ENCODE results near the gene FAN1.
A peak's percentile ranks its signal among the peaks of the same experiment; 100 is the strongest.

Gene FAN1

DNA sequence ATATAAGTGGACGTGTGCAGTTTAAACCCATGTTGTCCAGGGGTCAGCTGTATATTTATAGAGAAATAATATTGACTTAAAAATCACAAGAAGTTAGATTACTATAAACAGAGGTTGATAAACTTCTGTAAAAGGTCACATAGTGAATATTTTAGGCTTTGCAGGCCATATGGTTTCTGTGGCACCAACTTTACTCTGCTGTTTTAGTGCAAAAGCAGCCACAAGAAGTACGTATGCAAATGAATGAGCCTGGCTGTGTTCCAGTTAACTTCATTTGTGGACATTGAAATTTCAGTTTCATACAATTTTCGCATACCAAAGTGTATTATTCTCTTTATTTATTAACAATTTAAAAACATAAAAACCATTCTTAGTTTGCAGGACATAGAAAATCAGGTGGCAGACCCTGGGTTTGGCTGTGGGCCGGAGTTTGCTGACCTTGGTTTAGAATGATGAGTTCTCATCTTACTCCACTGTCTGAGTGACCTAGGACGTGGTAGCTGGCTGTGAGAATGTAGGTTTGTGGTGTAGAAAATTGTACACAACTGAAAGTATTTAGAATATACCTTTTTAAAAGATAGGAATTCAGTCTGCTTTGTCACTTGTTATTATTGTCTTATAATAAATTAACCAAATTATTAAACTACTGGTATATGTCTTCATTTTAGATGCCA, 16.3 kb downstream of the FAN1 start:
- FAIRE-seq, result no peak
- no peak for DNase-seq (ENCODE audit: insufficient read length, low spot score)

DNA sequence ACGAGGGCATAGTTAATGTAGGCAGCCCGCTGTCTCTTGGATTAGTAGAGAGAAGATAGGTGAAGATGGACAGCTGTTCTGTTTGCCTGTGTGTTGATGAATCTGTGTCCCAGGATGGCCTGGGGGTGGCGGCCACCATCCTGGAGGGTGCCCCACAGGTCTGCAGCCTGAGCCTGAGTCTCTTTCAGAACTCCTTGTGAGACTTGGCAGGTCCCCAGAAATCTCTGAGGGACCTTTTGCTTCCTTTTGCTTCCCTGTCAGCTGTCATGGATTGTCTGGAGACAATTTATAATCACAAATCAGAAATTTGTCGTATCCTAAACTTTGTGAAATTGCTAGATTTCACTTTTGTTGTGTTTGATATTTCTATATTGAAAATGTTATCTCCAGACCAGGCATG, 17.4 kb downstream of the FAN1 start:
- FAIRE-seq, result no peak

DNA sequence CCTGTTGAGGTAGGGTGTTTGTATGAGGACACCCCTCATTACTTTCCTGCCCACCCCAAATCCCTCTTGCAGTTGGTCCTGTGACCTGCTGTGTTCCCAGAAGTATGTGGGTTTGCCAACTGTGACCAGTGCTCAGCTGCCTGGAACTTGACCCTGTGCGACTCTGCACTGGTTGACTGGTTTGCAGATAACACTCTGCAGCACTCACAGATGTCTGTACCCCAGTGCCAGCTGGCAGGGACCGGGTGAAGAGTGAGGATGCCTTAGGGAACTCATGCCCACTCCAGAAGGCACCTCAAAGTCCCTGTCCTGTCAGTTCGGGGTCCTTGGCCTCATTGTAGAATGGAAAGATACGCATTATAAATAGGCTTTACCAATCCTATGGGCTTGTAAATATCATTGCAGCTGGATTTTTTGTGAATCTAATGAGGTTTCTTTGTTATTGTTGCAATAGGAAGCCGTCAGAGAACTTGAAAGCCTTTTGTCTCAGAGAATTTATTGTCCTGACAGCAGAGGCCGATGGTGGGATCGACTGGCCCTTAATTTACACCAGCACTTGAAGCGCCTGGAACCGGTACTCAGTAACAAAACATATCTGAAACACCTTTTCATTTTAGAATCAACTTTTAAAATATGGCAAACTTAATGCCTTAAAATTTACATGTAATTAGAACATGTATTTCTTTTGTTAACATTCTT, 18.2 kb downstream of the FAN1 start:
- FAIRE-seq, result no peak
- DNase-seq (ENCODE audit: insufficient read length, low spot score), result no peak

More for the DNA sequence above, 17.4 kb downstream of the FAN1 start:
- no peak for DNase-seq (ENCODE audit: insufficient read length, low spot score)

DNA sequence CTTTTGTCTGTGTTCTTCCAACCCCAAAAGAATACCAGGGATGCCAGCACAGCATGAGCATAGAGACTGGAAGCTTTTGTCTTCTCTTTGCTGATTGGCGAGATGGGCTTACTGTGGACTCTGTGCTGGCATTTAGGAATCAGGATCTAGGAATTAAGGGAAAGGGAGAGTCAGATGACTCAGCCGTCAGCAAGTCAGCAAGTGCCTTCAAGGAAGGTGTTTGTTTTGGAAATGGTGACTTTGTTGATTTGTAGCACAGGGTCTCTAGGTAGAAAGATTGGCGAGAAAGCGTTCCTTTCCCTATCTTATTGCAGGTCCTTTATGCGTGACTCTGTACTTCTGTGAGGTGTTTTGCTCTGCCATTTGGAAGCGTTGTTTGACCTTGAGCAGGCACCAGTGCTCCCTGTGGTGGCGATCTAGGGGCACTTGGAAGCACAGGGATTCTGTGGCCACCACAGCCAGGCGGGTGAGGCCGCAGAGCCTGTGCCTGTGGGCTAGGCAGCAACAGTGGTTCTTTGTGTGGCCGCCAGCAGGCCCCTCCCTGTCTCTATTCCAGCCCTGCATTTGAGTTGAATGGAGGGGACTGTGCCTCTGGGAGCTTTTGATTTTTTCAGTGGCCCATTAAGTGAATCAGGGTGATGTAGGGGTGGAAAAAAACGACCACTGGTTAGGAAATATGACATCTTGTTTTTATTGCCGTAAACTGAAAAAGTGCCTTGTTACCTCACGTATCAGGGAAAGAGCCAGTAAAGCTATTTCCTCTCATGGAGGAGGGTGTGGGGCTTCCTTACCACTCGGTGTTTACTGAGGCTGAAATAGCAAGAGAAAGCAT, 19.0 kb downstream of the FAN1 start:
- no peak for FAIRE-seq
- DNase-seq (ENCODE audit: insufficient read length, low spot score), result no peak

DNA sequence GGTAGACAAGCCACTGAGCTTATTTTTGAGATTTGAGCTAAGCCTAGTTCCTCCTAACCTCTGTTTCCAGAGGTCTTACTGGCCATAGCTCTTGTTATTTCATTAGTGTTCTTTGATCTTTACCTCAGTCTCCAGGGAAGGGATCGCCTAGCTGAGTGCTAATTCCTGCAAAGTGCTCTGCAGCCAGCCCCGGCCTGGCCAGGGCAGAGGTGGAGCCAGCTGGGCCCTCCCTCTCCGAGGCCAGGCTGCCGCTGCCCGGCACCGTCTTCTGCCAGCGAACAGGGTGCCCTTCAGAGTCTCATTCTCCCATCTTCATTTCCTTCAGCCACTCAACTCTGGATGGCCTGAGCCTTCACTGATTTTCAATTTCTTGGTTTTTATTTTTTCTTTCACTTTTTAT, 19.7 kb downstream of the FAN1 start:
- FAIRE-seq (no peak), DNase-seq (ENCODE audit: insufficient read length, low spot score) (no peak)

DNA sequence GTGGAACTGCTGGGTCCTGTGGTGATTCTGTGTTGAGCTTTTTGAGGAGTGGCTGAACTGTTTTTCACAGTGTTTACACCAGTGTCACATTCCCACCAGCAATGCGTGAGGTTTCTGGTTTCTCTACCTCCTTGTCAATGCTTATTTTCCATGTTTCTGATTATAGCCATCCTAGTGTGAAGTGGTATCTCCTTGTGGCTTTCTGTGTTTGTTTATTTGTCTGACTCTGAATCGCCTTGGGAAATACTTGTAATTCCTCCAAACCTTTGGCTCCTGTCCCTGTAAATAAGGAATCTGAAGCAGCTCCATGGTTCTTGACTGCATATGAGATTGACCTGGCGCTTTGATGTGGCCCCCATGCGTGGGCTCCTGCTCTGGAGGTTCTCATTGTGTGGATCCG, 20.6 kb downstream of the FAN1 start:
- DNase-seq (ENCODE audit: insufficient read length, low spot score) (no peak), FAIRE-seq (no peak)

DNA sequence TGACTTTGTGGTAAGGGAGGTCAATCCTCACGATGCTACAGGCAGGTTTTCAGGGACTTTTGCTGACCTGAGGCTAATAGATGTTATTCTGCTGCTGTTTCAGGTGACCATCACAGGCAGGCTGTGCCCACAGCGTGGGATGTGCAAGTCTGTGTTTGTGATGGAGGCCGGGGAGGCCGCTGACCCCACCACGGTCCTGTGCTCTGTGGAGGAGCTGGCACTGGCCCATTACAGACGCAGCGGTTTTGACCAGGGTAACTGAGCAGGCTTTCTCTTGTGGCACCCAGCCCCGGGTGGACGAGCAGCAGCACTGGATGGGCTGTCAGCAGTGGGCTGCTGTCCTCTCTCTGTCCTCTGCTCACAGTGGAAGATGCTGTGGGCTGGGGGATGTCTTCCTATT, 22.0 kb downstream of the FAN1 start:
- DNase-seq (ENCODE audit: insufficient read length, low spot score), result no peak
- FAIRE-seq, result no peak

DNA sequence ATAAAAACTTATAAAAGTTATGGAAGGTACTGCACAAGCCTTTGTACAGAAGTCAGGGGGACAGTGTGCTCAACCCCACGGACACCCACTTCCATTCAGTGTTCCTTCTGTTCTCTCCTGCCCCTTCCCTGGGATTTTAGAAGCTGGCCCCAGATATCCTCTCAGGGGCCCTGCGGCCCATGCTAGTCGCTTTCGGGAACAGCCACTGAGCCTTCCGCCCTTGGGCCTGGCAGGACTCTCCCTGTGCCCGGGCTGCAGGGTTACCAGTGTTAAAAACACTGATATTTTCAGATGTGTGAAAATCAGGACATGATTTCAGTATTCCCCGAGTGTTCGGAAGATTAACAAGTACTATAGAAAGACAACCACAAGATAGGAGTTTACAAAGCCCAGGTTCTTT, 22.4 kb downstream of the FAN1 start:
- FAIRE-seq, result no peak

DNA sequence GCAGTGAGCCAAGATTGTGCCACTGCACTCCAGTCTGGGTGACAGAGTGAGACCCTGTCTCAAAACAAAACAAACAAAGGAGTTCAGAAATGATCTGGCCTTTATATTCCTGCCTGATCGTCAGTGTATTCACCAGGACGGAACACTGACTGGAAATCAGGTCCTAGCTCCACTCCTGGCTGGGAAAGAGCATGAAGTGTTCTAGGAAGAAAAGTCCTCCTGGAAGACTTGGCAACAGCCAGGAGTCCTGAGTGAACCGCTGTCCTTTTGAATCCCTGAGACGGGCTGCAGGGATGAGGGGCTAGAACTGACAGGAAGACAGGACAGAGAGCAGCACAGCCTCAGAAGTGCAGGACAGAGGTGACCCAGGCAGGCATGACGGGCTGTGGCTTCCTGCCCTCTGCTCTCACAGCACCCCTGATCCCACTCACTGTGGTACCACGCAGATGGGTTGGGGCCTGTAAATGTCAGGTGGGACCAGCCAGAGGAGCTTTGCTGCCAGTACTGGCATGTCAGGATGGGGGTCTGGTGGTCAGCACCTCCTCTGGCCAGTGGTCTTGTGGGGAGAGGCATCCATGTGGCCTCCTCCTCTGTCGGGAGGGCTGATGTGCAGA, 23.5 kb downstream of the FAN1 start:
- no peak for FAIRE-seq
- no peak for DNase-seq (ENCODE audit: insufficient read length, low spot score)

More for the DNA sequence above, 22.4 kb downstream of the FAN1 start:
- no peak for DNase-seq (ENCODE audit: insufficient read length, low spot score)

DNA sequence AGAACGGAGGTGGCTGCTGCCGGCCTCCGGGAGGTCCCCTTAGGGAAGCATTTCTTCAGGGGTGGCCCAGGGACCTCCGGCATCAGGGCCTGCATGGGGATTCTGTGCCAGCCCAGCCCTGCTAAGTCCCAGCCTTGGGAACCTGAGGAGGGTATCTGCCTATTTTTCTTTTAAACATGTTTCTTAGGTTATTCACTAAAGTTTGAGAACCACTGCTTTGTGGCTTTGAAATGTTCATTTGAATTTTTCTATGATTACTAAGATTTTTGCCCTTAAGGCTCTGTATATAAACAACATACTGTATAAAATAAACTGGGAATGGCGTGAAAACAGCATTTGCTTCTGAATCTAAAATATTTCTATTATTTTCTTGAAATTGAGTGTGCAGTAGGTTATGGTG, 24.4 kb downstream of the FAN1 start:
- DNase-seq (ENCODE audit: insufficient read length, low spot score) (no peak), FAIRE-seq (no peak)

DNA sequence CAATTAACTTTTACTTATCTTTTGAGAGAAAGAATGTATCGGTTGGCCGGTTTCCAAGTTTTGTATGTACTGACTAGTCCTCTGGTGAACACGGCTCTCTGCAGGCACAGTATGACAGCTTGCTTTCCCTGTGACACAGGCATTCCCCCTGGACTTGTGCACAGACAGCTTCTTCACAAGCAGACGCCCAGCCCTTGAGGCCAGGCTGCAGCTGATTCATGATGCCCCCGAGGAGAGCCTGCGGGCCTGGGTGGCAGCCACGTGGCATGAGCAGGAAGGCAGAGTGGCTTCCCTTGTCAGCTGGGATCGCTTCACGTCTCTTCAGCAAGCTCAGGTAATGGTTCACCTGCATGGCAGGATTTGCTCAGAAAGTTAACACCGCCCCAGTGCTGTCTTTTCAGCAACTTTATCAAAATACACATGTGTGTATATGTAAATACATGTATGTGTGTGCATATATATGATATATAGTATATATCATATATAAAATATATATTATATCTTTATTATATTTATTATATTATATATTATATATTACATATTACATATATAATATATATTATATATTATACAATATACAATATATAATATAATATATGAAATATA, 25.5 kb downstream of the FAN1 start:
- DNase-seq (ENCODE audit: insufficient read length, low spot score) (no peak), FAIRE-seq (no peak)

DNA sequence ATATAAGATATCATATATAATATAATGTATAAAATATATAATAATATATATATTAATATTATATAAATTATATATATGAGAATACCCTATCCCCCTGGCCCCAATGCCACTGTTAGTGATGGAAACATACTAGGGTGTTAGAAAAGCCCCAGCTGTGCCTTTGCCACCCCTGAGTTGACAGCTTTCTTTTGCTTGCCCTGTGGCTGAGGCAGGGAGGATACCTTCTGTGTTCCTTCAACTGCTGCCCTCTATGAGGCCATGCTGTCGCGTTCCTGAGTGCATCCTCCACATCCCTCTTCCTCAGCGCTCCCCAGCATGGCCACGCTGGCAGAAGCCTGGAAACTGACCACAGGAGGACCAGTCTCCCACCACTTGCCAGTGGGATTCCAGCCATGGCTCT, 26.3 kb downstream of the FAN1 start:
- DNase-seq (ENCODE audit: insufficient read length, low spot score) (no peak), FAIRE-seq (no peak)

DNA sequence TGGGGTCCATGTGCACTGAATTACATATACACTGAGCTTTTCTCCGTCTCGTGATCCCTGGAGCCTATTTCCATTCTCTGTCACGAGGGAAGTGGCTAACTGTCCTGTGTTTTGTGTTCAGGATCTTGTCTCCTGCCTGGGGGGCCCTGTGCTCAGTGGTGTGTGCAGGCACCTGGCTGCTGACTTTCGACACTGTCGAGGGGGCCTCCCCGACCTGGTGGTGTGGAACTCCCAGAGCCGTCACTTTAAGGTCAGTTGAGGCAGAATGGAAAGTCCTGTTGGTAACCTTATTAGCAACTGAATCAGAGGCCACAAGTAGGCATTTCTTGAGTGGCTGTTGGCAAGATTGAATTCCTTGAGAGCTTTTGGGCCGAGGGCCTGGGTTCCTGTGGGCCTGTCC, 26.7 kb downstream of the FAN1 start:
- no peak for FAIRE-seq
- DNase-seq (ENCODE audit: insufficient read length, low spot score), result no peak

DNA sequence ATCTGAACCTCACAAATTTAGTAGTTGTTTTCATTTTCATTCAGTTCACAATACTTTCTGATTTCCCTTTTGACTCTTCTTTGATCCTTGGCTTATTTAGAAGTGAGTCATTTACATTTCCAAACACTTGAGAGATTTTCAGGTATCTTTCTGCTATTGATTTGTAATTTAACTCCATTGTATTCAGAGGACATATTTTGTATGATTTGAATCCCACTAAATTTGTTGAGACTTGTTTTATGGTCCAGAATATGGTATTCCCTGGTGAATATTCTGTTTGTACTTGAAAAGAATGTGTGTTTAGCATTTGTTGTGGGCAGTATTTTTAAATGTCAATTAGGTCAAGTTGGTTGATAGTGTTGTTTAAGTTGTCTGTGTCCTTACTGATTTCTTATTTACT, 29.6 kb downstream of the FAN1 start:
- FAIRE-seq (no peak), DNase-seq (ENCODE audit: insufficient read length, low spot score) (no peak)

DNA sequence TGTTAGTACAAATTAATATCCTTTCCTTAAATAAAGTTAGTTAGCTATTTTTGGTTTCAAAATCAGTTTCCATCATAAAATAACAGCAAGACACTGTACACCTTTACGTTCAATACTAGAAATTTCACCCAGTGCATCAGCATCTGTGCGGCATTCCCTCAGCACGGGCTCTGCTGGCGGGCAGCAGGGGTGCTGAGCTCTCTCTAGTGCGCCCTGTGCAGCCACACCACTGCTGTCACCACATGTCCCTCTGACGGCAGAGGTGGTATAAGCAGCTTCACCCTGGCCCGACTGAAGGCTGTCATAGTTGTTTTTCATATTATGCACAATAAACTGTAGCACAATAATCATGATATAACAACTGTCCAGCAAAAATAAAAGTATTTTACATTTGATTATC, 35.4 kb downstream of the FAN1 start:
- DNase-seq (ENCODE audit: insufficient read length, low spot score) (no peak), FAIRE-seq (no peak)

DNA sequence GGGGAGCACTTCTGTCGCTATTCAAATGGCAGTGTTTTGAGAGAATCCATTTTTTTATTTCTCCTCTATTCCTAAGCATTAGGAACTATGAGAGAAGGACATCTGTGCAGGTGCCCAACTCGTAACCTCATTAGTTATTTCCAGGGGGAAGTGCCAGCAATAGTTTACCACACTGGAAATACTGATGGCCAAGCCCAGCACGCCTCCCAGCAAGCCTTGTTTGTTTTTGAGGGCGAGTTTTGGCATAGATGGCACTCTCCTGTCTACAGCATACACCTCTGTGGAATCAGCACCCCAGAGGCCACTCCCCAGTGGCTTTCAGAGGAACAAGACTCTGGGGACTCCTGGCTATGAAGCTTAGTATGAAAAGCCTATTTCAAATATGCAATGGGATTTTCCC, 36.6 kb downstream of the FAN1 start:
- DNase-seq (ENCODE audit: insufficient read length, low spot score) (no peak), FAIRE-seq (no peak)

DNA sequence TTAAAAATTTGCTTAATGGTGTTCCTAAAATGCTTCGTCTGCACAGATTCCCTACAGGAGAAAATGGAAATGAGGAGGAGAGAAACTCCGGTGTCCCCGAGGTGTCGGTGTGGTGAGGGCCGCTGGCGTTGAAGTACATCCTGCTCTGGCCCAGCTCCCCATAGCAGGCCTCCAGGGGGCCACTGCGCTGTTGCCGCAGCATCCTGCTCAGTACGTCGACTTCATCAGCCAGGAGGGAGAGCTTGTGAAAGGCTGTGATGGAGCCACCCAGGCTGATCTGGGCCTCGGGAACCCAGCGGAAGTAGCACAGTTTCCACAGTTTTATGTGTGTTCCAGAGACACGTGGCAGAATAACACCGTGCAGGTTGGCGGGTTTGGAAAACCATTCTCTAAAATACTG, 37.8 kb downstream of the FAN1 start:
- FAIRE-seq, result no peak

DNA sequence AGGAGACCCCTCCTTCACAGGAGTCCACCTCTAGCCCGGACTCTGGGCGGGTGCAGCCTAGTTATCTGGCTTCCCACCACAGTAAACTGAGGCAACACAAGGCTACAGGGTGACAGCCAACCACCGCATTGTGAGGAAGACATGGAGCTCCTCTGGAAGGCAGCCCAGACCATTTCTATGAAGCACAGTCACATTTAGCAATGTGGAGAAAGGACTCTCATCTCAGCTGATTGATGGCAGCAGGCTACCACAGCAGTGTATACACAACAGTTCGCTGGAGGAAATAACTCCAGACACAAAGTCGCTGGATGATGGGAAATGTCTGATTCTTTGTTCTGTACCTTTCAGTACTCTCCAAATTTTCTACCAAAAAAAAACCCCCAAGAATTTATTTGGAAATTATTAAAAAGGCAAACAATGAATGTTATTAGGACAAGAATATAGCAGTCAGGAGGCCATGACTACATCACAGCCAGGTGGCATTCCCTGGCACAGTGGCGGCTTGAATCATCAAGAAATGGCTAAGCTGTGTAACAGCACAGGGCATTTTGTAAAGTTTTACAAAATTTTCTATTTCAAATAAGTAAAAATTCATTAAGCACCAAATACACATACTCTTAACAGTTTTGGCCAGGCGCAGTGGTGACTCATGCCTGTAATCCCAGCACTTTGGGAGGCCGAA, 40.1 kb downstream of the FAN1 start:
- FAIRE-seq, result no peak
- DNase-seq (ENCODE audit: insufficient read length, low spot score), result no peak

More for the DNA sequence above, 37.8 kb downstream of the FAN1 start:
- DNase-seq (ENCODE audit: insufficient read length, low spot score), result no peak

DNA sequence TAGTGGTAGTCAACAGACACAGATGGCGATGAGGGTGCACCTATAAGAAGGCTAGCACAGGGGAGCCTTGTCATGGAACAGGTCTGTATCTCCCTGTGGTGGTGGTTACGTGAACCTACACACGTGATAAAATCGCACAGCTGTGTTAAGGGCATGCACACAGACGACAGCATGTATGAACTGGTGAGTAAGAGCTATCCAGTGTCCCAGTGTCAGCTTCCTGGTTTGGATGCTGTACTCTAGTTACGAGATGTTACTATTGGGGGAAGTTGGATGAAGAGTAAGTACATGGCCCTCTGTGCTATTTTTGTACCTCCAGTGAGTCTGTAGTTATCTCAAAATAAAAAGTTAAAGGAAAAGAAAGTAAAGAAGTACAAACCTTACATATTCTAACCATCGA, 49.5 kb downstream of the FAN1 start:
- no peak for DNase-seq (ENCODE audit: insufficient read length, low spot score)
- no peak for FAIRE-seq

DNA sequence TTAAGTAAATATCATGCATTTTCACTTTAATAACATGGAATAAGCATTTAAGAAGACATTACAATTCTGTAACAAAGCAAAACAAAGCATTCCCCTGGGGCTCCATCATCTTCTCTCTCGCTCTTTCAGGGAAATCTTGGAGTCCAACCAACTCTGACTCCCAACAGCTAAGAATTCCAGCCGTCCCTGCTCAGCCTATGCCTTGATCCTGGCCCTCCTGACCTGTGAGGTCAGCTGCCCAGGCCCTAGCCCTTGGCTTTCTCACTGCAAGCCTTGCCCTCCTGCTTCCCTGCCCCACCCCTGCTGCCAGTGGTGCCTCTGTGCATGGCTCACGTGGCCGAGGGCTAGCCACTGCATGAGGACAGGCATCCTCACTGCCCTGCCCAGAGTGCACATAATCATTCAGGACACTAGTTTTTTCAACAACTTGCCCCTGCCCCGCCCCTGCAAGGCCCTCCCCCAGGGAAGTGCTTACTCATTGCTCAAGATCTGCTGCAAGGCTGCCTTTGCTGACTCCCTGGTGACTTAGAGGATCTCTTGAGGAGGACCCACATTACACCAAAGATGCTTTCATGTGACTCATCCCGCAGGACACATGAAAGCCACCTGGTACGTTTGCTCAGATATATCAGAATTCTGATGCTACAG, 50.1 kb downstream of the FAN1 start:
- FAIRE-seq (peak; percentile 84), DNase-seq (ENCODE audit: insufficient read length, low spot score) (peak; percentile 69)

Measured in HTR-8/SVneo (cell line).